ENCODE data around the gene TNFRSF12A.

Gene TNFRSF12A

DNA sequence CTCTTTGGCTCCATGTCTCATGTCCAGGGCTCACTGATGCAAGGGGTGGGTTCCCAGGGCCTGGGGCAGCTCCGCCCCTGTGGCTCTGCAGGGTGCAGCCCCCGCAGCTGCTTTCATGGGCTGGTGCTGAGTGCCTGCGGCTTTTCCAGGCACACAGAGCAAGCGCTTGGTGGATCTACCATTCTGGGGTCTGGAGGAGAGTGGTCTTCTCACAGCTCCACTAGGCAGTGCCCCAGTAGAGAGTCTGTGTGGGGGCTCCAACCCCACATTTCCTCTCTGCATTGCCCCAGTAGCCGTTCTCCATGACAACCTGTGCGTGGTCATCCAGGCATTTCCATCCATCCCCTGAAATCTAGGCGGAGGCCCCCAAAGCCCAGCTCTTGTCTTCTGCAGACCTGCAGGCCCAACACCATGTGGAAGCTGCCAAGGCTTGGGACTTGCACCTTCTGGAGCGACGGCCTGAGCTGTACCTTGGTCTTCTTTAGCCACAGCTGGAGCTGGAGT lies 50.5 kb downstream of the TNFRSF12A start:
- peaks cover 82% of the 10 kb centered on the region for H3K4me1 Mint-ChIP-seq
- H3K4me3 Mint-ChIP-seq = no peak overlapping the region
- no peak for DNase-seq
- CTCF ChIA-PET = interaction anchor here (1.5 kb wide), 1 partner anchor 59 kb away, joined by 4 read pairs; no protein-coding TSS in a partner anchor
- peaks cover 60% of the 10 kb centered on the region for H3K36me3 Mint-ChIP-seq
- H3K27me3 Mint-ChIP-seq = no peaks in the 10 kb centered on the region
- no peaks in the 10 kb centered on the region for H3K9me3 Mint-ChIP-seq
- H3K27ac Mint-ChIP-seq = peak overlapping the region; percentile 100

DNA sequence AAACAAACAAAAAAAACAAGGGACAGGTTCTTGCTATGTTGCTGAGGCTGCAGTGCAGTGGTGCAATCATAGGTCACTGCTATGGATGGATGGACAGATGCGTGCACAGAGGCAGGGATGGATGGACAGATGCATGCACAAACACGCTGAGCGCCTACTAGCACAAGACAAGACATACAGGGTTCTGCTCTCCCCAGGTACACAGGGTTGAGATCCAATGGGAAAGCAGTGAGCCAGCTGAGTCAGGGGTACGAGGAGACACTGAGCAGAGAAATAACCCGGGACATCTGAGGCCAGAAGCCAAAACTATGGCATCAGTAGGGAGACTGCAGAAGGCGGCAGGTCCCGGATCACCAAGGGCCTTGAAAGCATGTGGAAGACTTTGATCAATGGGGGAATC lies 51.5 kb downstream of the TNFRSF12A start:
- CTCF ChIA-PET = interaction anchor here (1.5 kb wide), 1 partner anchor 58 kb away, joined by 4 read pairs; no protein-coding TSS in a partner anchor
- Mint-ChIP-seq H3K4me3 (peak overlapping the region; percentile 54), H3K27me3 (no peaks in the 10 kb centered on the region), H3K9me3 (no peaks in the 10 kb centered on the region), H3K27ac (peak overlapping the region; percentile 100), H3K36me3 (peaks cover 51% of the 10 kb centered on the region), H3K4me1 (peaks cover 91% of the 10 kb centered on the region)
- DNase-seq = no peak
